ENCODE measurements around the gene KSR1.

GRCh38 chr17:27473748-27474609 is 17.7 kb downstream of the KSR1 start:
- TF ChIP-seq CTCF (IDR thresholded peaks at IDR 0.05) (no peak), POLR2A (IDR thresholded peaks at IDR 0.05) (no peak), POLR2AphosphoS5 (IDR thresholded peaks at IDR 0.05; ENCODE audit: insufficient read depth in 1 of 2, low read depth in 1 of 2) (no peak)

Data from vagina (tissue), 2 donors.